GM10847 (cell line): Measurements from ENCODE around the gene TRIM39.
A peak's percentile ranks its signal among the peaks of the same experiment; 100 is the strongest.

Source experiments
- POLR2A ChIP-seq: IDR thresholded peaks from 2 replicates; pipeline ENCODE4 v1.6.1; 2011; ENCODE audit not compliant: insufficient read length; ENCODE audit errors: extremely low read depth

Gene TRIM39

DNA sequence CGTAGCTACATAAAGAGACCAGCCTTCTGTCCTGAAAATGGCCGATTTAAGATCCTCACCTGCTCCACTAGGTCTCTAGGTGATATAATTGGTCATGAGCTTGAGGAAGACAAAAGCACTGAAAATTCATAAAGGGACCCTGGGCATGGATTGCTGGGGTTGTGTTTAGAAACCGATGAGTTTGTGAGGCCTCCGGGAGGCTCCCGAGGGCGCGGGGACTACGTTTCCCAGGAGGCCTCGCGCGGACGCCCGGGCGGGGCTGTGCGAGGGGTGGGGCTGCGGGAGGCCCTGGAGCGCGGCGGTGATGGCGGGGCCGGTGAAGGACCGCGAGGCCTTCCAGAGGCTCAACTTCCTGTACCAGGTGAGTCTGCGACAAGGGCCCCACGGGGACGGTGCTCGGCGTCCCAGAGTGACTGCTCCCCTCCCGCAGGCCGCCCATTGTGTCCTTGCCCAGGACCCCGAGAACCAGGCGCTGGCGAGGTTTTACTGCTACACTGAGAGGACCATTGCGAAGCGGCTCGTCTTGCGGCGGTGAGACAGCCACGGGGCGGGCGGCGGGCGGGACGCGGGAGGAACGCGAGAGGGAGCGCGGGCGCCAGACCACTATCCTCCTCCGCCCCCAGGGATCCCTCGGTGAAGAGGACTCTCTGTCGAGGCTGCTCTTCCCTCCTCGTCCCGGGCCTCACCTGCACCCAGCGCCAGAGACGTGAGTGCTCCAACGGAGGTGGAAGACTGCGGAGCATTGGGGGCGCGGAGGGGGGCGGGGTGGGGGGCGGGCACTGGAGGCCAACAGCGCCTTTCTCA lies 18.3 kb downstream of the TRIM39 start, which contains the start of gene RPP21:
Gene RPP21, plus strand, starts transcription at position 289 of the 804 bp plus-strand sequence. Its CDS starts 16 bp downstream, at position 305.
- TF ChIP-seq POLR2A = peak; percentile 85

DNA sequence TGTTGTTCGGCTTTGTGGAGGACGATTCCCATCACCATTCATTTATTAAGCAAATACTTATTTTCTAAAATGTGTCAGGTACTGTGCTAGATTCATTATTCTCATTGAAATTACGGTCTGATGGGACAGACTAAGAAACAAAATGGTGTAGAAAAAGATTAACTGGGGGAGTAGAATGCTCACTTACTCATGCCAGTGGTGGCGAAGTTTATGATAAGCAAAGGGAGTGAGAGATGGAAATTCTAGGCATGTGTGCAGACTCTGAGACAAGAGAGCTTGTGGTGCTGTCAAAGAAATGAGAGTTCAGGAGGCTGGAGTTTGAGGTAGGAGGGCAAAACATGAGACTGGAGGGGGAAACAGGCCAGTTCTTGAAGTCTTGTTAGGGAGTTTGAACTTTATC lies 19.1 kb downstream of the TRIM39 start:
- TF ChIP-seq POLR2A = no peak

DNA sequence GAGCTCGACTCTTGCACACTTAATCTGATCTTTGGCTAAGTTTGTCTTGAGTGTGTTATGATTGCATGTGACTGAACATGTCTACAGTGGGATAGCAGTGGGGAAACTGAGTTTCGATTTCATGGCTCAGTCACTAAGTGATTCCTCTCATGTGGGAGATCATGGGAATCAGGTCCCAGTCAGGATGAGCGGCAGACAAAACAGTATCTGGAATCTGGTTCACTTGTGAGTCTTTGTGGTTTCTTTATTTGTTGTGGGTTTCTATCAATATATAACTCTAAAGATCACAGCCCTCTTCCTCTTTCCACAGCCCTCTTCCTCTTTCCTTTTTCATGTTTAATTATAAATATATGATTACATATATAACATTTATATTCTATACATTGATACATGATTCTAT lies 22.2 kb downstream of the TRIM39 start:
- no peak for TF ChIP-seq POLR2A

DNA sequence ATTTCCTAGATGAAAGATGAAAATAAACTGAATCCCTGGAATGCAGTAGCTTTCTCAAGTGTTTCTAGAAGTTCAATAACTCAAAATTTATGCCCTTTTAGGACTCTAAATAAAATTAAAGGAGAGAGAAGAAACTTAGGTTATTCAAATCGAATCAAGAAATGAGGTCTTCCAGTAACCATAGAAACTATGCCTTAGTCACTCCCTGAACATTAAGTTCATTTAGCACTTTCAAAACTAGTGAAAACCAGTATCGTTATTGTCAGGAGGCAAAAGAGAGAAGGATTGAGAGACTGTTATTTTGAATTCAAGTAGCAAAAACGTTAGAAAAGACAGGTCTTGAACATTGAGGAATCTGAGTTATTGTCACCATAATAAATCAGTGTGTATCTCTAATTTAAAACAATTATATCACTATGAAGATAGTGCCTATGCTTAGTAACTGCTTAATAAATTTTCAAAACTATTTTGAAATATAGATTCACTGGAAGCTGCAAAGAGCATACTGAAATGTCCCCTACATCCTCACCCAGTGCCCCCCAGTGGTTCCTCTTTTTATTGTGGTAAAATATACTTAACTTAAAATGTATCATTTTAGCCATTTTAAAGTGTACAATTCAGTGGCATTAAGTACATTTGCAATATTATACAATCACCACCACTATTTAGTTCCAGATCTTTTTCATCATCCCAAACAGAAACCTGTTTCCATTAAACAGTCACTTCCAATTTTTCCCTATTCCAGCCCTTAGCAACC lies 22.9 kb downstream of the TRIM39 start:
- TF ChIP-seq POLR2A = no peak

DNA sequence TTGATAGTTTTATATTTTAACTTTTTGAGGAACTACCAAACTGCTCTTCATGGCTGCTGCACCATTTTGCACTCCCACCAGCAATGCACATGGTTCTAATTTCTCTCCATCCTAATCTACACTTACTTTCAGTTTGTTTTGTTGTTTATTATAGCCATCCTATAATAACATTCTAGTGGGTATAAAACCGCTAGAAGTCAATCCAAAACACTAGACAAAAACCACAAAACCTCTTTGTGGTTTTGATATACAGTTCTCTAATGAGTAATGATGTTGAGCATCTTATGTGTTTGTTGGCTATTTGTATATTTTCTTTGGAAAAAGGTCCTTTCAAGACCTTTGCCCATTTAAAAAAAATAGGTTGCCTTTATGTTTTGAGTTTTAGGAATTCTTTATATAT lies 23.8 kb downstream of the TRIM39 start:
- TF ChIP-seq POLR2A = no peak

DNA sequence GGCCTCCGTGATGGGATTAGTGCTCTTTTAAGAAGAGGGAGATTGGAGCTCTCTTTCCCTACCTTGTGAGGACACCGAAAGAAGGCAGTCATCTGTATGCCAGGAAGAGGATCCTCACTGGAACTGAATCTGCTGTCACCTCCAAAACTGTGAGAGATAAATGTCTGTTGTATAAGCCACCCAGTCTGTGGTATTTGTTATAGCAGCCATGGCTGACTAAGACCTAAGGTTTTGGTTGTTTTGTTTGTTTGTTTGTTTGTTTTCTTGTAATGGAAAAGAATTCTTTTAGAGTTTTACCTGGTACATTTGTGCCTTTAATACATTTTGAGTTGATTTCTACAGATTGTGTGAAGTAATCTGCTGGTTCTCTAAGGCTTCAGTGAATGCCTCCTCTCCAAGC lies 25.8 kb downstream of the TRIM39 start:
- no peak for TF ChIP-seq POLR2A

DNA sequence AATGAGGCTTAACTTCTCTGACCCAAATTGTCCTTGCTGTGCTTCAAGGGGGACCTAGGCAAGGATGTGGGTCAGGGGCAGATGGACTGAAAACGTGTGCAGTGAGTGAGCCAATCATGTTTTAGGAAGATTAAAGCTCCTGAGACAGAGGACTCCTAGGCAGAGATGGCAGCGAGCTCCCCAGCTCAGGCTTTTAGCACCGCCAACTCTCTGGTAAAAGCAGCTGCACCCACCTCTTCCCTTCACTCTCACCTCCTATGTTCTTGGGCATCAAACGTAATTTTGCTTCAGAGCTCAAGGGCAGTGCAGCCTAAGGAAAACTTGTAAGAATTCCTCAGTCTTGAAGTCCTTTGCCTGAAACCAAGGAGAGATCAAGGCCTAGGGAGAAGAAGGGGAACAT lies 28.6 kb downstream of the TRIM39 start:
- TF ChIP-seq POLR2A = no peak

DNA sequence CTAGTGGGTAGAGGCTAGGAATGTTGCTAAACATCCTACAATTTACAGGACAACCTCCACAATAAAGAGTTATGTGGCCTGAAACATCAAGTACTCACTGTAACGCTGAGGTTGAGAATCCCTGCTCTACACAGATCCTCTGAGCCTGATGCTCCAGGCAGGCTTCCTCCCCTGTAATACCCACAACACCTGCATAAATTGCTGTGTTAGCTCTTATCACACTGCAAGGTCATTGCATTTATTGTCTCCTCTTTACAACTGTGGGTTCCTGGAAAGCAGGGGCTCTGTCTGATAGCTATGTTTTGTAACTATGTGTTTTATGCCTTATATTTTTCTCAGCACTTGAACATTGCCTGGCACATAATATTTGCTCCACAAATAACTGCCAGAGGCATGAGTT lies 29.8 kb downstream of the TRIM39 start:
- no peak for TF ChIP-seq POLR2A

DNA sequence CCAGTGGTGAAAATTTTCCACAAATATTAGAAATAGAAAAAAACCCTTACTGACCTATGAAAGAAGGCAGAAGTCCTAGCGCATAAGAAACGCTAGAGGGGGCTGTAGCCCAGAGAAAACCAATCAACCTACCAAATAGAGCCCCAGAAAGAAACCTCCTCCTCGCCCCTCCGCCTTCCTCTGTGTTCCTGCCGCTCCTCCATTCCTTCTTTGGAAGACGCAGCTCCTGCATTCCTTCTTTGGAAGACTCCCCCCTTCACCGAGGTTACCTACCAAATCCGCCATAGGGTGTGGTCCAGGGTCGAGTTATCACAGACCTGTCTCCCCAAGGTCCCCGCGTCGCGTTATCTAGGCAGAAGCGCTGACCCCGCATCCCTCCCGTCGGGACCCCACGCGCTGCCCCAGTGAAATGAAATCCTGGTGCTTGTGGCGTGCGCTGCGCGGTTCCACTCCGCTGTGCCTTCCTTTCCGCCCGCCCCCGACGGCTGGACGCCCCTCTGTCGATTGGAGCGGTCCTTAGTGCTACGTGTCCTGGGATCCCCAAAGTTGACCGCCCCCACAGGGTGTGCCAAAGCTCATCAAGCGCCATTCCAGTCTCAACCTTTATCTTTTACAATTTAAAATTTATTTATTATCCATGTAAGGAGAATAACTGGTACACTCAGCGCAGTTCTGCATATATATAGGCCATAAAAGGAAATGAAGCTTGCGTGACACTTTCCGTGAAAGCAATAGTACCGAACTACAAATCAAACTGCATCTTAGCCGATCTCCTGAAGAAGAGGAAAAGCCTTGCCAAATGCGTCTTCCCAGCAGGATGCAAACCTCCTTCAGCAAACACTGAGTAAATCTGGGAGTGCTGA lies 31.2 kb downstream of the TRIM39 start:
- TF ChIP-seq POLR2A = no peak

DNA sequence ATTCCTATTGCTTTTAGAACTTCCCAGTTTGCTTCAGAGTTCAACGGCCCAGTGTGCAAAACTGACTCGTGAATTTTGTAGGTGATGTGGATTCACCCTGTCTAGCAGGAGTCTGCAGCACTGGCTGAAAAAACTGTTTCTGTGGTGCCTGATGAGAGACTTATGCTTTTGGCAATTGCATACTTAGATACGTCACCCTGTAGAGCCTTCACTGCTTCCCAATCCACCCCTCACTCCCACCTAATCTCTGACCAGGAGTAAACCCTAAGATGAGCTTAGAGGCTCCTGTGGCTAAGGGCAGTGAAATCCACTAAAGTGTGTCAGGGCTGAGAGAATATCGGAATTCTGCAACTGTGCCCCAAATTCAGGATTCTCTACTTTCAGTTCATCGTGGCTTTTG lies 32.5 kb downstream of the TRIM39 start:
- no peak for TF ChIP-seq POLR2A

DNA sequence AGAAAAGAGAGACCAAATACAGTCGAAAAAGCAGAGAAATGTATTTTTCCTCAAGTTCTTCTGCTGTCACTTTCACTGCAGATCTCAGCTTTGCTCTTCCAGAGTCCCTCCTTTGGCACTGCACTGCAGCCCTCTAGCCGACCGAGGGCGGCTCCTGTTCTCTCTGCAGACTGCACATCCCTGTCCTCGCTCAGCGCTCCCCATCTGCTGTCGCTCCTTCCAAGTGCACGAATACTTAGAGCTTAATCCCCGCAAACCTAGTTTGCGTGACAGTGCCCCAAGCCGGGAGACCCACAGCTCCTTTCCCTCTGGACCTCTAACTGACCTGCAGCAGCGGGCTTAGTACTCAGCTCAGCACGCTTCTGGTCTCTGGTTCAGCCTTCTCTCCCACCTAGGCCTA lies 33.4 kb downstream of the TRIM39 start:
- TF ChIP-seq POLR2A = no peak

DNA sequence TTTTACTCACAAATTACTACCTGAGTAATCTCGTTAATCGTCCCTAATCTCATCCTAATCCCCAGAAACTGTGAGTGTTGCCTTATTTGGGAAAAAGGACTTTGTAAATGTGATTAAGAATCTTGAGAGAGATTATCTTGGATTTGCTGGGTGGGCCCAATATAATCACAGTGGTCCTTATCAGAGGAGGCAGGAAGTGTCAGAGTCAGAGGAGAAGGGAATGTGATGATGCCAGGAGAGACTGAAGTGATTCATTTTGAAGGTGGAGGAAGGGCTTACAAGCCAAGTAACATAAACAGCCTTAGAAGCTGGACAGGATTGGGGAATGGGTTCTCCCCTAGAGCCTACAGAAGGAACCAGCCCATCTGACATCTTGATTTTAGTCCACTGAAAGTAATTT lies 34.9 kb downstream of the TRIM39 start:
- TF ChIP-seq POLR2A = no peak

DNA sequence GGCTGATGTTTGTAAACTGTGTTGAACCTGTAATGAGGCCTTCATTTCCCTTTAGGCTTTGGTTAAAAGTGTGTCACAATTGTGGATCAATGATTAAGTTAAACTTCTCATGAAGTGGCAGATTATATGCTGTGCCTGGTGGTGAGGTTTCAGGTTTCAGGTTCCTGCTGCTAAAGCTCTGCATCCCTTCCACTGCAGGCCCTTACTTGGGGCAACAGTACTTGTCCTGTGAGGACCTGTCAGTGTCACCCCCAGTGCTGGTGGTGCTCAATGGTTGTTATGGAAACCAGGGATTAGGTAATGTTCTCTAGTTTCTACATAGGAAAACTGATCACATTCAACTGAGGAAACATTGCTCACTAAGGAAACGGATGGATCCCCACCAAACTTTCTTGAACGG lies 36.7 kb downstream of the TRIM39 start:
- TF ChIP-seq POLR2A = no peak

DNA sequence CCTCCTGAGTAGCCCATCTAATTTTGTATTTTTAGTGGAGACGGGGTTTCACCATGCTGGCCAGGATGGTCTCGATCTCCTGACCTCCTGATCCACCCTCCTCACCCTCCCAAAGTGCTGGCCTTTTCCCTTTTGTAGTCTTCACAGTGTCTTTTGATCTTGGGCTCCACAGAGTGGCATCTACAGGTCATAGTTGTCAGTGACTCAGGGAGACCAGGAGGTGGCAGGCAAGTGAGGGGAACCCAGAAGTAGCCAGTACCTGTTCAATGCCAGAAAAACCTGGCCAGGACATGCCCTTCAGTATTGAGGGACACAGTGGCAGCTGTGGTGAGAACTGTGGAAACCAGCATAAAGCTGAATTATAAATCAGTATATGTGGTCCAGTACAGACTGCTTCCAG lies 37.9 kb downstream of the TRIM39 start:
- TF ChIP-seq POLR2A = no peak

DNA sequence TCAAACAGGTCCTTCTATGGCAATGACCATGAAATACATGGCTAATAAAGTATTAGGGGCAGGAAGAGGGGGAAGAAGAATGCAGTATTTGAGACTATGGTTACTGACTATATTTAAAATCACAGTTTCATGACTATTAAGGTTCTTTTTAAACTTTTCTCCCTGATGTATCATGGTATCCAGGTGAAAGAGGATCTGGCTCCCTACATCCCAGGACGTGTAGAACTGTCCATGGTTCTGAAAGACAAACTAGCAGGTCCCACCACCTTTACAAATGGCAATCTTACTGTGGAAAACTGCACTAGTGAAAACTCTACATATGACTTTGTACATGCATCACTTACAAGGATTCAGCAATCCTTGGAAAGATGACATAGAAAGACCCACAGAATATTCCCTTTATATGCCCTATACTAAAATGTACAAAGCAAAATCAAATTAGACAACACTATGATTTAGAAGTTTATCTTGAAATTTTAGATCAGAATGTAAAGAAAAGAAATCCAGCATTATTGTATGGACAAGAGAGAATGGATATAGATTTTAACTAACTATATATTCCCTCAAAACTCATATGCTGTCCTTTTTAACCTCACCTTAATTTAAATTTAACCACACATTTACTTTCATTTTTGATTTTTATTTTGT lies 51.7 kb downstream of the TRIM39 start:
- TF ChIP-seq POLR2A = no peak
